HEK293T (cell line): ENCODE results near the gene LTK.

ENCODE experiments used
- ARNT ChIP-seq: fragments of 450-650 bp; IDR thresholded peaks from 2 replicates; pipeline ENCODE4 v1.6.1; 2017; ENCODE audit warnings: mild to moderate bottlenecking
- CTBP1 ChIP-seq: fragments of 450-650 bp; IDR thresholded peaks from 2 replicates; pipeline ENCODE4 v1.6.1; 2016; ENCODE audit warnings: borderline replicate concordance
- FOXA1 ChIP-seq: fragments of 450-650 bp; IDR thresholded peaks from 2 replicates; pipeline ENCODE4 v1.6.1; 2016; ENCODE audit warnings: mild to moderate bottlenecking
- FOXK2 ChIP-seq: fragments of 450-650 bp; IDR thresholded peaks from 2 replicates; pipeline ENCODE4 v1.6.1; 2016; ENCODE audit warnings: mild to moderate bottlenecking
- FOXM1 ChIP-seq: fragments of 450-650 bp; IDR thresholded peaks from 2 replicates; pipeline ENCODE4 v1.6.1; 2017; ENCODE audit warnings: mild to moderate bottlenecking, borderline replicate concordance
- HDGF ChIP-seq: fragments of 450-650 bp; IDR thresholded peaks from 2 replicates; pipeline ENCODE4 v1.6.1; 2017; ENCODE audit warnings: antibody characterized with exemption, borderline replicate concordance
- L3MBTL2 ChIP-seq: fragments of 450-650 bp; conservative IDR thresholded peaks from 2 replicates; pipeline ENCODE4 v1.6.1; 2016; ENCODE audit warnings: mild to moderate bottlenecking
- NFRKB ChIP-seq: fragments of 450-650 bp; IDR thresholded peaks from 2 replicates; pipeline ENCODE4 v1.6.1; 2016; ENCODE audit warnings: mild to moderate bottlenecking, moderate library complexity
- PKNOX1 ChIP-seq: fragments of 450-650 bp; IDR thresholded peaks from 2 replicates; pipeline ENCODE4 v1.6.1; 2016
- SP1 ChIP-seq: fragments of 450-650 bp; IDR thresholded peaks from 2 replicates; pipeline ENCODE4 v1.6.1; 2017
- SUZ12 ChIP-seq: fragments of 450-650 bp; IDR thresholded peaks from 2 replicates; pipeline ENCODE4 v1.6.1; 2016; ENCODE audit warnings: mild to moderate bottlenecking
- TARDBP ChIP-seq: fragments of 450-650 bp; IDR thresholded peaks from 2 replicates; pipeline ENCODE4 v1.6.1; 2016
- ZNF384 ChIP-seq: fragments of 450-650 bp; IDR thresholded peaks from 2 replicates; pipeline ENCODE4 v1.6.1; 2016

- TF ChIP-seq ZNF384: no peak
- TF ChIP-seq FOXM1: no peak
- TF ChIP-seq HDGF: no peak
- TF ChIP-seq SUZ12: no peak
- TF ChIP-seq ARNT: no peak
- no peak for TF ChIP-seq FOXA1
- TF ChIP-seq TARDBP: no peak
- TF ChIP-seq CTBP1: no peak
- TF ChIP-seq PKNOX1: no peak
- TF ChIP-seq SP1: no peak
- no peak for TF ChIP-seq NFRKB
- TF ChIP-seq L3MBTL2: no peak
- no peak for TF ChIP-seq FOXK2
Measured at GRCh38 chr15:41490355-41490754, 23.3 kb downstream of the LTK start.
